ENCODE data around the gene NLK.
"Not testable (repeated sequence)": the region's sequence is repeated elsewhere in the genome, so short reads cannot be mapped to it uniquely, and the experiment has no call there.

NLK gene

DNA sequence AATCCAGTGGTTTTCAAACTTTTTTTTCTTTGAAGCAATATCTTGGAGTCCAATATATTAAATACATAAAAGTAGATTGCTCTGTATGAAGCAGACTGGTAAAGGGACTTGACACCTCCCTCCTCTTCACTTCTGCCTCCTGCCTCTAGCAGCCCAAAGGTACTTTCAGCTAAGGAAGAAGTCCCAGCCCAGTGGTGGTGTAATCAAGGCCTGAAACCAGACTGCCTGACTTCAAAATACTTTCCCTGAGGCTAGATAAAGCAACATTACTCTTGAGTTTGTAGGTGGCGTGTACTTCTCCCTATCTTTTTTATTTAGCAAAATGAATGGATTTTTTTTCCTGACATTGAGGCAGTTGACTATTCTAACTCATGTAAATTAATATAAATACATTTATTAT lies 154.2 kb downstream of the NLK start:
- DNase-seq (ENCODE audit: low spot score) = no peak

GRCh38 chr17:28199115-28199514 lies 156.6 kb downstream of the NLK start:
- DNase-seq (ENCODE audit: low spot score) = no peak

GRCh38 chr17:28199728-28200127 lies 157.3 kb downstream of the NLK start:
- no peak for DNase-seq (ENCODE audit: low spot score)

- DNase-seq (ENCODE audit: low spot score) = no peak
These were observed 158.8 kb downstream of the NLK start for GRCh38 chr17:28201315-28201714.

DNA sequence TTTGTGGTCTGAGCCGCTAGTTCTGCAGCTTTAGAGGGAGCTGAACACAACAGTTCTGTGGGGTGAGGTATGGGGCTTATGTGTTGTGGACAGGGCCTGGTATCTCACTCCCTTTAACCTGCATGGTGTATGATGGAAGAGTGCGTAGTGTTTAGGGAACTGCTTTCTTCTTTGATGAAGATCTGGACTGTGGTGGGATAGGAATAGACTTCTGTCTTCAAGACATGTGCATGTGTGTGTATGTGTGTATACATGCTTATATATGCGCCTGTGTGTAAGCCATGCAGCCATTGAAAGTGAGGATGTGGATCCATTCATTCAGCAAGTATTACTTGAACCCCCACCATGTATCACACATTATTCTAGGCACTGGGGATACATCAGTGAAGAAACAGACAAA lies 161.8 kb downstream of the NLK start:
- DNase-seq (ENCODE audit: low spot score) = no peak

DNA sequence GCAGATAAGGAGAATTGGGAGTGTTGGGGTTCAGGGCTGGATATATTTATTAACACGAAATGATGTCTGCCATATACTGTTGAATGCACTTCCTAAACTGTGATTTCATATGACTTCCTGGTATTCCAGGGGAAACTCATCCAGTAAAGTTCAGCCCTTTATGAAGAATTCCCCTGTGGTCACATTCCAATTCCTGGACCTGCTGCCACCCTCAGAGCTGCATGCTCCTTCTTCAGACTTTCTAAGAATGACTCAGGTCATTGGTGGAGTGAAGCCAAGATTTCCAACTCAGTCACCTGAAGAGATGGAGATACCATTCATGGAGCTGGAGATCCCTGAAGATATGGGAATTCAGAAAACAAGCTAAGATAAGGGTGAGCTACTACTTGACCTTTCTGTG lies 162.3 kb downstream of the NLK start:
- DNase-seq (ENCODE audit: low spot score) = no peak

DNA sequence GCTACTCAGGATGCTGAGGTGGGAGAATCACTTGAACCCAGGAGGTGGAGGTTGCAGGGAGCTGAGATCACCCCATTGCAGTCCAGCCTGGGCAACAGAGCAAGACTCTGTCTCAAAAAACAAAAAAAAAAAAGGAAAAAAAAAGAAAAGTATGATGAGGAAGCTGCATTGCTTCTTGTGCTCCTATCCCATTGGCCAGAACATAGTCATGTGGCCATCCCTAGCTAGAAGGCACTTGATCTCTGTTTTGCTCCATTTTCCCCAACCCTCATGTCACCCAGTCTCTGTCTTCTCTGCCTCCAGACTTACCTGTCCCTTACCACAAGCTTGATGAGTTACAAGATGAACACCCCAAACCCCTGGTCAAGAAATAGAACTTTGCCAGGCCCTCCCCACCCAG lies 163.8 kb downstream of the NLK start:
- DNase-seq (ENCODE audit: low spot score) = no peak

DNA sequence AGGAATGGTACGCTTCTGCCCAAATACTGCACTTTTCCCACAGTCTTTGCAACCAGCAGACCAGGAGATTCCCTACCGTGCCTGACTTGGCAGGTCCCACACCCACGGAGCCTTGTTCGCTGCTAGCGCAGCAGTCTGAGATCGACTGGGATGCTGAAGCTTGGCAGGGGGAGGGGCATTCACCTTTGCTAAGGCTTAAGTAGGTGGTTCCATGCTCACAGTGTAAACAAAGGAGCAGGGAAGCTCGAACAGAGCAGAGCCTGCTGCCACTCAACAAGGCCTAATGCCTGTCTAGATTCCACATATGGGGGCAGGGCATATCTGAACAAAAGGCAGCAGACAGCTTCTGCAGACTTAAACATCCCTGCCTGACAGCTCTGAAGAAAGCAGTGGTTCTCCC lies 169.3 kb downstream of the NLK start:
- DNase-seq (ENCODE audit: low spot score) = no peak

DNA sequence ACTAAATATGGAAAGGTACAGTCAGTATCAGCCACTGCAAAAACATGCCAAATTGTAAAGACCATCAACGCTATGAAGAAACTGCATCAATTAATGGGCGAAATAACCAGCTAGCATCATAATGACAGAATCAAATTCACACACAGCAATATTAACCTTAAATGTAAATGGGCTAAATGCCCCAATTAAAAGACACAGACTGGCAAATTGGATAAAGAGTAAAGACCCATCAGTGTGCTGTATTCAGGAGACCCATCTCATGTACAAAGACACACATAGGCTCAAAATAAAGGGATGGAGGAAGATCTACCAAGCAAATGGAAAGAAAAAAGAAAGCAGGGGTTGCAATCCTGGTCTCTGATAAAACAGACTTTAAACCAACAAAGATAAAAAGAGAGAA lies 171.1 kb downstream of the NLK start:
- not testable (repeated sequence) for DNase-seq (ENCODE audit: low spot score)

DNA sequence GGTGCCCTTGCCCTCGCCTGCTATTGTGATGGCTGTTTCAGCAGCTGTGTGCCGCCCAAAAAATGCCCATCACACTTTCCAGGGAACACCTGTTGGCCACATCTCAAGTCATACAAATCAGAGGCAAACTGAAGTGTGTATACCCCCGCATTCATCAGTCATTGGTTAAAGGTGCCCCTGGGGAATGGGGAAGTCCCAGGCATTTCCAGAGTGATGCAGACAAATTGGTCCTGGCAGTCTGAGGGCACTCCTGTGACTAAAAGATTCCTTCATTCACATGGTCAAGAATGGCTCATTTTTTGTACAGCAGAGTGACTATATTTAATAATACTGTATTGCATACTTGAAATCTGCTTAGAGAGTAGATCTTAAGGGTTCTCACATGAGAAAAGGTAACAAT lies 173.6 kb downstream of the NLK start:
- no peak for DNase-seq (ENCODE audit: low spot score)

DNA sequence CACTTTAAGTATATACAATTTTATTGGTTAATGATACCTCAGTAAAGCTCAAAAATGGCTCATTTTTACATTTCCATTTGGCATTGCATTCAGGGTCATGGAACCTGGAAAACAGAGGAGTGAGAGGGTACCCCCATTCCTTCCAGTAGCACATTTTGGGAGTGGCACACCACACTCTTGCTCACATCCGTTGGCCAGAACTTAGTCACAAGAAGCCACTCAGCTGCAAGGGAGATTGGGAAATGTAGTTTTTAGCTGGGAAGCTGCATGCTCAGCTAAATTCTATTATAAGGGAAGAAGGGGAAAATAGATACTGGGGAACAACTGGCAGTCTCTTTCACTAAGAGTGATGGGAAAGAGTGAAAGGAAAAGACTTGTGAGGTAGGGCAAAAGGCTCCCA lies 174.1 kb downstream of the NLK start:
- DNase-seq (ENCODE audit: low spot score) = no peak

DNA sequence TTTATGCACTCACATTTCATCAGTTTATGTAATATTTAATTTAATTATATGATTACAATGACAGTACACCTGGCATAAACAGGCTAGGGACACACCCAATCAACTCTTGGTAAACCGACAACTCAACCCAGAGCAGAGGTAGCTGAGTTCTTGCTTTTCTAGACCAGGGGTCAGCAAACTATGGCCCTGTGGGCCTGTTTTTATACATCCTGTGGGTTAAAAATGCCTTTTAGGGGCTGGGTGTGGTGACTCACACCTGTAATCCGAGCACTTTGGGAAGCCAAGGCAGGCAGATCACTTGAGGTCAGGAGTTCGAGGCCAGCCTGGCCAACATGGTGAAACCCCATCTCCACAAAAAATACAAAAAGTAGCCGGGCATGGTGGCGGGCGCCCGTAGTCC lies 177.3 kb downstream of the NLK start:
- DNase-seq (ENCODE audit: low spot score) = no peak

DNA sequence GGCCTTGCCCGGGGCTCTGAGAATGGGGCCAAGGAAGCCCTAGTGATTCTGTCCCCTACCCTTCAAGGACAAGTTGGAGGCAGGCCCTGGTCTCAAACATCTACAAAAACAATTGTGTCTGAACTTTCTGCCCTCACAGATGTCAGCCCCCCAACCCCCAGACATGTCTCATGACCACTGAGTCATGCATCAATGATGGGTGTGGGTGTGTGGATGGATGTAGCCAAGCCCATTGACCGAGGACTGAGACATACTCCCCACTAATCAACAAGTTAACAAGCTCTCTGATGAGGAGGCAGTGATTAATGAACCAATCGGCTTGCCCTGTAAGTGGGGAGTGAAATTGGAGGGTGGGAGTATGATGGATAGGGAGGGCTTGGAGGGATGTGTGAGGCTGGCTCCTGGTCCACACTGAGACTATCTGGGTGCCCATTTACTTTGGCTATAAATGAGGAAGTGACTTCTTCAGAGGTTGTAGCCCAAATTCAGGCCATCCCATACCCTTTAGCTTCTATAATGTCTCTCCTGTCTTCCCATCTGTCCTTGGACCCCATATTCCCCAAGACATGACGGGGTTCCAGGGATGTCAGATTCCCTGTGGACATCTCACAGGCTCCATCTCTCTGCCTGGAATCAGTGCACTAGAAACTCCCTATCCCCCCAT lies 179.4 kb downstream of the NLK start:
- no peak for DNase-seq (ENCODE audit: low spot score)

- no peak for DNase-seq (ENCODE audit: low spot score)
These were observed 182.8 kb downstream of the NLK start for GRCh38 chr17:28225271-28225670.

DNA sequence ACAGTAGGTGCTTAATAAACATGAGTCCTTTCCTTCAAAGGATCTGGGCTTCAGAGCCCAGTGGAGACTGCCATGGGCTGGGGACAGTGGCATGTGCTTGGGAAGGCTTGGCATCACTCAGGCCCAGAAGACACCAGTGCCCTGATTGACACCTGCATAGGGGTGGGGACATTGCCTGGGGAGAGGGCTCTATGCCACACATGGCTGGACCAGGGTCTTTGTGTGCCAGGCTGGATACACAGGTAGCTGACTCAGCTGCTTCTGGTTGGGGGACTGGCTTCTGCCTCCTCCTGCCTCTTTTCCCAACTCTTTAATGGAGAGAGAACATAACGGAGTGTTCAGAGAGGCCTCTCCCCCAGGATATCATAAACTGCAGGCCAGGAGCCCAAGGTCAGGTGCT lies 183.4 kb downstream of the NLK start:
- DNase-seq (ENCODE audit: low spot score) = no peak

DNA sequence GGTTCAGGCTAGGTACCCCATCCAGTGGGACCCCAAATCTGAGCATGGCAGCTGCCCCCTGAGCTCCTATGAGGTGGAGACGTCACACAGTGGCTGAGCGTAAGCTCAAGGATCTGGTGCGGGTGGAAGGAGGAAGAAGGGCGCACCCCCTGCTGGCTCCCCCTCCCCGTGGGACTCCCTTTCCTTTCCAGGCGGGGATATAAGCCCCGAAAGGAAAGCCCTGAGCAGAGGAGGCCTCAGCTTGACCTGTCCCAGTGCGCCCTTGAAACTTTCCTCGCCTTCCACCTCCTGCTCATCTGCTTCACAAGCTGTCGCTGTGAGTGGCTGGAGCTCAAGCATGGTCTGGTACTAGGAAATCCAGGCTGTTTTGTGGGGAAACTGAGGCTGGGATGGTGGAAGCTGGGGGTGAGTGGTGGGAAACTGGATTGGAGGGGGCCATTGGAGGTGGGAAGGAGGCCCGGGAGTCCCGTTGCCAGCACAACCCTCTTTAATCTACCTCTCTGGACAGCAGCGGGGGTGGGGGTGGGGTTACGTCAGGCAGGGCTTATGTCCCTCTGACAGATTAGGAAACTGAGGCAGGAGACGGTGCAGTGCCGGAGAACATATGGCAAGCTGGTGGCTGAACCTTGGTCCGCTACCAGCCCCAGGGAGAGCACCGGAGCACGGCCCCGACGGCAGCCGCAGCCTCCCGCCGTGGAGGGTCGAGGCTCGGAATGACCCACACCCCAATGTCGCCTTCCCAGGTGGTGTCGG lies 184.3 kb downstream of the NLK start:
- no peak for DNase-seq (ENCODE audit: low spot score)

GRCh38 chr17:28227316-28228108 lies 185.0 kb downstream of the NLK start:
- DNase-seq (ENCODE audit: low spot score) = peak; percentile 60

DNA sequence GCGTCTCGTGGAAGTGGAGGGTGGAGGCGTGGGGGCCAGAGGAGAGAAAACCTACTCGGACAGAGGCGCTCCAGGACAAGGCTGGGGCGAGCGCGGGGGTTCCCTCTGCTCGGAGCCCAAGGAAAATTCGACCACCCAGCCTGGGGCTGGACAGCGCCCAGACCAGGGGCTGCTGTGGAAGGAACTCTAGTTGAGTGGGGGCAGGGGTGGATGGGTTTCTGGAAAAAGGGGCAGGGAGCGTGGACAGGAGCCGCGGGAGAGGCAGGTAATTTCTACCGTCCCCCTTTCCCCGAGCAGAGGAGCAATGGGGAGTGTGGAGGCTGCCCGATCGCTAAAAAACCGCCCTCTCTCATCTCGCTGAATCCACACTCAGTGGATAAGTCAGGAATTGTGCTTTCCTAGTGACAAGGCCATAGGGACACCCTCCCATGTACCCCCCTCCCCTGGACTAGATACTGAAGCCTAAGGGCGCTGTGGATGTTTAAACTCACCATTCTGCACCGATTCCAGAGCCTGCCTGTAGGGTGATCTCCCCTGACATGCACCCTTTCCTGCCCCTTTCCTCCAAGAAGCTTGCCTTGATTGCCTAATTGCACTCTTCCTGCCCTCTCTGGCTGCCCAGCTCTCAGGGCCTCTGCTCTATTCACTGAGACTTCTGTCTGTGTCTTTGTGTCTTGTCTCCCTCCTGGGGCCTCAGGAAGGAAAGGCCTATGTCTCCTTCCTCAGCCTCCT lies 185.8 kb downstream of the NLK start:
- DNase-seq (ENCODE audit: low spot score) = no peak

DNA sequence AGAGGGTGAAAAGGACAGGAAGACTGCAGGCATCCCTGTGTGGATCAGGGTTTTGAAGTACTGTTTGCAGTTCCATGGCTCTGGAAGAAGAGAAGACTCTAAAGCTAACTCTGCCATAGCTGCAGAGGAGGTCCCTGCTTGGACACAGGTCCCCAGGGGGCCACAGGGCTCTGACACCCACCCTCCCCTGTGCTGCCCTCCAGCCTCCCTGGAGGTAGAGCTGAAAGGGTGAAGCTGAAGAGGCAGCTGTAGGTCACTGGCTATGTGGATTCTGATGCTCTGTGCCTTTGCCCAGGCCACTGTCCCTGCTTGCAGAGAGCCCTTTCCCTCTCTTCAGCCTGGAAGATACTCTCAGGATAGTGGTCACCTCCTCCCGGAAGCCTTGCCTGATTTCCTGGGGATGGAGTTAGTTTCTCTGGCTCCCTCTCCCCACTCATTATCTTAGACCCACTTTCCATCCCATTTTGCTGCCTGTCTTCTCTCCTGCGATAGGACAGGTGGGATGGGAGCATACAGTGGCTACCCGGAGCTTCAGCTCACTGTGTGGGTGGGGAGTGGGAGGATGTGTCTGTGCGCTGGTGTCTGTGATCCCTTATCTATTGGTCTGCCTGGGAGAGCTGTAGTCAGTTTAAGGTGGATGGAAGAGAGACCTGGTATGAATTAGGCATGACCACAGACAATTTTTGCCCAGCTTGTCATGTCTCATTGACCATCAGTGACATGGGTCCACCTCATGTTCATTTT lies 186.7 kb downstream of the NLK start:
- no peak for DNase-seq (ENCODE audit: low spot score)

DNA sequence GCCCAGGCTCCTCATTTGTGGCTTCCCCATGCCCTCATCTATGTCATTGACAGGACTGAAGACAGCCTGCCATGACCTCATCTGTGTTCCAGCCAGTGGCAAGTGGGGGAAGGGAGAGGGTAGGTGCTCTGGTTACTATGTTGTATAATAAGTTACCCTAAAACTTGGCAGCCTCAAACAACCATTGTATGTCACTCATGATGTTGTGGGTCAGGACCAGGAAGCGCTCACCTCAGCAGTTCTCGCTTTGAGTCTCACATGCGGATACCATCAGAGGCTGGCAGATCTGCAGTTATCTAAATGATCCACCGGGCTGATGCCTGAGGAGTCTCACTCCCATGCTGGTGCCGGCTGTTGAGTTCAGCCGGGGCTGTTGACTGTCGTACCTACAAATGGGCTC lies 187.5 kb downstream of the NLK start:
- DNase-seq (ENCODE audit: low spot score) = peak; percentile 13

DNA sequence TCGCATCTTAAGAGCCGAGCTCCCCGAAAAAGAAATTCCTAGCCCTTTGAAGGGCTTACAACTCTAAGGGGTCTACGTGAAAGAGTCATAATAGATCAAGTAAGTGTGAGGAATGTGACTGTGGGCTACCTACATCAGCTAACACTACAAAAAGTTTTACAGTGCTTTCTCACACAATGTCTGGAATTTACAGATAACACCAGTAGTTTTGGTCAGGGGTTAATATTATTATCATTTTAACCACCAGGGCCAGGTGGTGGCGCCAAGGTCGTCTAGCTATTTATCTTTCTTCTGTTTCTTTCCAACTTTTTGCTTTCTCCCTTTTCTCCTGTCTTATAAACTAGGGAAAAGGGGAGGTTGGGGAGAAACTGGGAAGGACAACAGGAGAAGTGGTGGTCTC lies 188.1 kb downstream of the NLK start:
- DNase-seq (ENCODE audit: low spot score) = not testable (repeated sequence)

DNA sequence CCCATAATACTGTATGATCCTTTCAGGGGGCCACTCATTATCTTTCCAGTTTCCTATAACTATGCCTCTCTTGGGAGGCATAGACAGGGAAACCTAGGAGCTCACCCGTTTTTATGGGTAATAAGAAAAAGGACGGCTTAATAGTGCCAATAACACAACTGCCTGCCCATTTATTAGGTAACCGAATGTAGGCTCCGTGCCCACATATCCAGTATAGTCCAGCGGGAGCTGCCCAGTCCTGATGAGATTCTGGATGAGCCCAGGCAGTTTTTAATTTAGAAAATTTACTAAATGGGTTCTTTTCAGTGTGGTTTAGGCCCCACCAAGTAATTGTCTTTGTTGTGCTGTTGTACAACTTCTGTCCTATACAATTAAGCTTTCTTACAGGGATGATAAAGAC lies 189.1 kb downstream of the NLK start:
- DNase-seq (ENCODE audit: low spot score) = not testable (repeated sequence)
